ENCODE results near the gene AIMP2.

DNA sequence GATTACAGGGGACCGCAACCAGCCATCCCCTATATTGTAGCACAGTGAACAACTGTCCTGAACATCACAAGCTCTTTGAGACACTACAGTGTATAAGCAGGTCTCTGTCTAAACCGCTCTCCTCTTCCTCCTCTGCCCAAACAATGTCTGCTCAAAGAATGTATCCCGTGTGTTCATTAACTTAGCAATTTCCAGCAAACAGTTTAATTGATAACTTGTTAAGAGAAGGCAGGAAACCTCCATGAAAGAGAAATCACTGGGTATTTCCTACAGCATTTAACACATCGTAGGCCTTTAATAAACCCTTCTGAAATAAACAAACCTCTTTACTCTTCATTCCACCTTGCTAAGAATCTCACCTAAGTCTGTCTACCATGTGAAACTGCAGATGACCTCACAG lies 1.7 kb upstream of the AIMP2 start:
- no peak for TF ChIP-seq EZH2 (IDR thresholded peaks at IDR 0.05; ENCODE audit: borderline replicate concordance, low read depth, low read length, severe bottlenecking)
- TF ChIP-seq, protein P1, sequence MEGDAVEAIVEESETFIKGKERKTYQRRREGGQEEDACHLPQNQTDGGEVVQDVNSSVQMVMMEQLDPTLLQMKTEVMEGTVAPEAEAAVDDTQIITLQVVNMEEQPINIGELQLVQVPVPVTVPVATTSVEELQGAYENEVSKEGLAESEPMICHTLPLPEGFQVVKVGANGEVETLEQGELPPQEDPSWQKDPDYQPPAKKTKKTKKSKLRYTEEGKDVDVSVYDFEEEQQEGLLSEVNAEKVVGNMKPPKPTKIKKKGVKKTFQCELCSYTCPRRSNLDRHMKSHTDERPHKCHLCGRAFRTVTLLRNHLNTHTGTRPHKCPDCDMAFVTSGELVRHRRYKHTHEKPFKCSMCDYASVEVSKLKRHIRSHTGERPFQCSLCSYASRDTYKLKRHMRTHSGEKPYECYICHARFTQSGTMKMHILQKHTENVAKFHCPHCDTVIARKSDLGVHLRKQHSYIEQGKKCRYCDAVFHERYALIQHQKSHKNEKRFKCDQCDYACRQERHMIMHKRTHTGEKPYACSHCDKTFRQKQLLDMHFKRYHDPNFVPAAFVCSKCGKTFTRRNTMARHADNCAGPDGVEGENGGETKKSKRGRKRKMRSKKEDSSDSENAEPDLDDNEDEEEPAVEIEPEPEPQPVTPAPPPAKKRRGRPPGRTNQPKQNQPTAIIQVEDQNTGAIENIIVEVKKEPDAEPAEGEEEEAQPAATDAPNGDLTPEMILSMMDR (IDR thresholded peaks at IDR 0.05; ENCODE audit: borderline replicate concordance, extremely low read depth, low read length, poor library complexity, severe bottlenecking) = no peak
